ENCODE data around the gene NKAIN4.

Gene NKAIN4

GRCh38 chr20:63202021-63202420 is 52.2 kb downstream of the NKAIN4 start:
- H3K4me3 ChIP-seq (ENCODE audit: low read depth, low read length), result no peak overlapping the region
- no peak for TF ChIP-seq CTCF (IDR thresholded peaks at IDR 0.05; ENCODE audit: borderline replicate concordance, insufficient read depth, low read depth, low read length)

GRCh38 chr20:63198606-63199005 is 55.7 kb downstream of the NKAIN4 start:
- H3K4me3 ChIP-seq (ENCODE audit: low read depth, low read length), result no peak overlapping the region
- TF ChIP-seq CTCF (IDR thresholded peaks at IDR 0.05; ENCODE audit: borderline replicate concordance, insufficient read depth, low read depth, low read length), result no peak

- no peak for TF ChIP-seq CTCF (IDR thresholded peaks at IDR 0.05; ENCODE audit: borderline replicate concordance, insufficient read depth, low read depth, low read length)
- H3K4me3 ChIP-seq (ENCODE audit: low read depth, low read length), result no peak overlapping the region
Observed at GRCh38 chr20:63196768-63197470, 57.3 kb downstream of the NKAIN4 start.

GRCh38 chr20:63194797-63195173 is 59.5 kb downstream of the NKAIN4 start:
- no peak for TF ChIP-seq CTCF (IDR thresholded peaks at IDR 0.05; ENCODE audit: borderline replicate concordance, insufficient read depth, low read depth, low read length)

GRCh38 chr20:63194007-63194796 is 60.1 kb downstream of the NKAIN4 start:
- no peak for TF ChIP-seq CTCF (IDR thresholded peaks at IDR 0.05; ENCODE audit: borderline replicate concordance, insufficient read depth, low read depth, low read length)

More at GRCh38 chr20:63194797-63195173, 59.5 kb downstream of the NKAIN4 start:
- no peak overlapping the region for H3K4me3 ChIP-seq (ENCODE audit: low read depth, low read length)

GRCh38 chr20:63192721-63193120 is 61.5 kb downstream of the NKAIN4 start:
- TF ChIP-seq CTCF (IDR thresholded peaks at IDR 0.05; ENCODE audit: borderline replicate concordance, insufficient read depth, low read depth, low read length), result no peak
- no peak overlapping the region for H3K4me3 ChIP-seq (ENCODE audit: low read depth, low read length)

More at GRCh38 chr20:63194007-63194796, 60.1 kb downstream of the NKAIN4 start:
- no peak overlapping the region for H3K4me3 ChIP-seq (ENCODE audit: low read depth, low read length)

GRCh38 chr20:63191400-63191799 is 62.9 kb downstream of the NKAIN4 start:
- no peak overlapping the region for H3K4me3 ChIP-seq (ENCODE audit: low read depth, low read length)

More at GRCh38 chr20:63191400-63191799, 62.9 kb downstream of the NKAIN4 start:
- no peak for TF ChIP-seq CTCF (IDR thresholded peaks at IDR 0.05; ENCODE audit: borderline replicate concordance, insufficient read depth, low read depth, low read length)

Data from GM12875 (cell line).